IPS-18c (cell line): Measurements from ENCODE around the gene CRTC3.
"Not testable (repeated sequence)": the region's sequence is repeated elsewhere in the genome, so short reads cannot be mapped to it uniquely, and the experiment has no call there.

Source experiments
- H3K4me3 ChIP-seq: 2 replicates; pipeline ENCODE4 v1.7.0; 2013; ENCODE audit warnings: low read depth, mild to moderate bottlenecking, low read length, moderate library complexity; ENCODE audit not compliant: insufficient read depth
- H3K9me3 ChIP-seq: one replicate; pipeline ENCODE4 v1.6.1; 2013; ENCODE audit warnings: mild to moderate bottlenecking, low read length, moderate library complexity; ENCODE audit not compliant: control insufficient read depth, insufficient read depth

Gene CRTC3

GRCh38 chr15:90623854-90624253 lies 94.1 kb downstream of the CRTC3 start:
- no peaks in the 10 kb centered on the region for H3K9me3 ChIP-seq

GRCh38 chr15:90624278-90624981 lies 94.7 kb downstream of the CRTC3 start:
- H3K9me3 ChIP-seq: no peaks in the 10 kb centered on the region
- H3K4me3 ChIP-seq: no peak overlapping the region

More at GRCh38 chr15:90623854-90624253, 94.1 kb downstream of the CRTC3 start:
- H3K4me3 ChIP-seq: no peak overlapping the region

GRCh38 chr15:90625037-90625436 lies 95.3 kb downstream of the CRTC3 start:
- no peak overlapping the region for H3K4me3 ChIP-seq
- H3K9me3 ChIP-seq: no peaks in the 10 kb centered on the region

- H3K9me3 ChIP-seq: no peaks in the 10 kb centered on the region
- no peak overlapping the region for H3K4me3 ChIP-seq
These were observed 99.5 kb downstream of the CRTC3 start for GRCh38 chr15:90629217-90629616.

GRCh38 chr15:90633360-90633759 lies 103.6 kb downstream of the CRTC3 start:
- no peaks in the 10 kb centered on the region for H3K9me3 ChIP-seq

GRCh38 chr15:90636993-90637392 lies 107.3 kb downstream of the CRTC3 start:
- not testable (repeated sequence) for H3K9me3 ChIP-seq, H3K4me3 ChIP-seq

More at GRCh38 chr15:90633360-90633759, 103.6 kb downstream of the CRTC3 start:
- H3K4me3 ChIP-seq: no peak overlapping the region

GRCh38 chr15:90637693-90638092 lies 108.0 kb downstream of the CRTC3 start:
- H3K4me3 ChIP-seq: no peak overlapping the region
- H3K9me3 ChIP-seq: no peaks in the 10 kb centered on the region

GRCh38 chr15:90638201-90638691 lies 108.5 kb downstream of the CRTC3 start:
- no peaks in the 10 kb centered on the region for H3K9me3 ChIP-seq
- no peak overlapping the region for H3K4me3 ChIP-seq

GRCh38 chr15:90638963-90639362 lies 109.2 kb downstream of the CRTC3 start:
- no peak overlapping the region for H3K4me3 ChIP-seq
- H3K9me3 ChIP-seq: no peaks in the 10 kb centered on the region

- Histone ChIP-seq H3K4me3 (no peak overlapping the region), H3K9me3 (no peaks in the 10 kb centered on the region)
These were observed 111.1 kb downstream of the CRTC3 start for GRCh38 chr15:90640862-90641261.

GRCh38 chr15:90641581-90642463 lies 112.1 kb downstream of the CRTC3 start:
- Histone ChIP-seq H3K4me3 (no peak overlapping the region), H3K9me3 (no peaks in the 10 kb centered on the region)

GRCh38 chr15:90642464-90643300 lies 113.0 kb downstream of the CRTC3 start:
- Histone ChIP-seq H3K9me3 (no peaks in the 10 kb centered on the region), H3K4me3 (no peak overlapping the region)

GRCh38 chr15:90643301-90643632 lies 113.5 kb downstream of the CRTC3 start:
- Histone ChIP-seq H3K9me3 (no peaks in the 10 kb centered on the region), H3K4me3 (no peak overlapping the region)

- H3K4me3 ChIP-seq: no peak overlapping the region
- H3K9me3 ChIP-seq: no peaks in the 10 kb centered on the region
These were observed 114.8 kb downstream of the CRTC3 start for GRCh38 chr15:90644526-90644925.

GRCh38 chr15:90644952-90645725 lies 115.4 kb downstream of the CRTC3 start:
- H3K4me3 ChIP-seq: no peak overlapping the region
- no peaks in the 10 kb centered on the region for H3K9me3 ChIP-seq

GRCh38 chr15:90645873-90646575 lies 116.3 kb downstream of the CRTC3 start:
- H3K4me3 ChIP-seq: no peak overlapping the region
- H3K9me3 ChIP-seq: no peaks in the 10 kb centered on the region
